HG02759 (cell line): ENCODE data around the gene ACVRL1.

Experiments
- ATAC-seq: cut with Tn5 transposase; IDR thresholded peaks from one replicate; pipeline ENCODE4 v1.9.1; 2021; ENCODE audit warnings: mild to moderate bottlenecking, moderate library complexity; ENCODE audit not compliant: unreplicated experiment

The ACVRL1 gene

DNA sequence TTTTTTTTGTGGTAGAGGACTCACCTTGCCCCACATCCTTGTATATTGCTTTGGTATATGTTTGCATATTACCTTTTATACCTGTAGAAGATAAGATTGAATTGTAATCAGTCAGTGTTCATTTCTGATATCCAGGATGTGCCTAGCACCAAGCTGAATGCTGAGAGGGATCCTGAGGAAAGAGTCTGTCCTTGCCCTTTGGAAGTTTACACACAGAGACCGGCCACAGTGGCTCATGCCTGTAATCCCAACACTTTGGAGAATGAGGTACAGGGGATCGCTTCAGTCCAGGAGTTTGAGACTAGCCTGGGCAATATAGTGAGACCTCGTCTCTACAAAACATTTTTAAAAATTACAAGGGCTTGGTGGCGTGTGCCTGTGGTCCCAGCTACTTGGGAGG, 52.6 kb downstream of the ACVRL1 start:
- ATAC-seq, result no peak

DNA sequence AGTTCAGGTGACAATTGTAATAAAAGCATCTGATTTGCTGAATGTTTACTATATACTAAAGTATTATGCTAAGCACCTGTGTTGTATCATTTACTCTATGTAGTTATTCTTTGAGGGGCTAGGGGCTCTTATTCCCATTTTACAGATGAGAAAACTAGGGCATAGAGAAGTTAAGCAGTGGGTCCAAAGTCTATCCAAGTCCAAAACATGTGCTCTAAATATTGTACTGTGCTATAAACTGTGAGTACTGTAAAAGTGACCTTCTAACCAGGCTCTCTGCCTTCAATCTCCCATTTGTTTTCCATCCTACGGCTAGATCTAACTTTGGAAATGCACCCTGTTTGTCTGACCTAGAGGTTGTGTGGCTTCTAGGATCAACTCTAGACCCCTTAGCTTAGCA, 53.2 kb downstream of the ACVRL1 start:
- no peak for ATAC-seq

DNA sequence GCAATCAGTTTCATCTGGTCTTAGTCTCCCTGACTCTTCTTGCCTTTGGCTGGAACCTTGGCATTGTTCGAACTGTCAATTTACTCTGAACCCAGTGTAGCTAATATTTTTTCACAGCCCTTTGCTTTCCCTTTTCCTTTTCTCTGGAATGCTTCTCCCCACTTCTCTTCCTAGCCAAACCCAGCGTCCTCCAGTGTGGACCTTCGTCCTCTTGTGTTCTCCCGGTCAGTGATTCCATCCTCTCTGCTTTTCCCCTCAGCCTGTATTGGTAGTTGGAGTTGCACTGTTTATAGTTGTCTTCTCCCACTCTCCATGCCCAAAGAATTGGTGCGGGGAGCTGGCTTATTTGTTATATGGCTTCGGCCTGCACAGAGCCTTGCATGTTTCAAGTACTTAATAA, 53.6 kb downstream of the ACVRL1 start:
- no peak for ATAC-seq

DNA sequence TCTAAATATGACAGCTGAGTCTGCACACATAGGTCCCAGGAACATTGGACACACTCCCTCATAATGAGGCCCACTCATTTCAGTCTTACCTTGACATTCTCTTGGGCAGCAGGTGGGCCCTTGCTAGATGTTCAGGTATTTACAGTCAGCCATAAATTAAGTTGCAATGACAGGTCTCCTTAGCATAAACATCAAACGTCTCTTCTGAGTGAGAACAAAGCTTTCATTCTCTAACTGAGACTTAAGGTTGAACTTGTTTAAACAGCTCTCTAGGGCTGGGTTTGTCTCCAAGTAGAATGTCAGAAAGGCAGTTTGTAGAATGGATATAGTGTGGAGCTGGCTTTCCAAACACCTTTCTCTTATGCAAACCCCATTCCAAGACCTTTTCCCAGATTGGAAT, 54.5 kb downstream of the ACVRL1 start:
- ATAC-seq, result no peak

DNA sequence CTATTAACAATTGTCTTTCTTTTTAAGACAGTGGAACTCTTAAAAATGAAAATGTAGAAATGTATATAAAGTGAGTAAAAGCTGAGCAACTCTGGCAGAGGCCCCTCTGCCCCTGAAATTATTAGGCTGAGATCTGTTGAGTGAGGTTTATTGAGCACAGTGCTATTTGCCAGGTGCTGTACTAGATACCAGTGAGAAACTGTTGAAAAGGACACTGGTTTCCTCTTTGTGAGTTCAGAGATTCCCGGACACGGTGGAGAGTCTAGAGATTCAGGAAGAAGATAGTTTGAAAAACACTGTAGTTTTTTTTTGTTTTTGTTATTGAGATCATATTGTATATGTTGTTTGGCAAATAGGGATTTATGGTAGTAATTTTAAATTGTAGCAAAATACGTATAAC, 55.4 kb downstream of the ACVRL1 start:
- ATAC-seq, result no peak

DNA sequence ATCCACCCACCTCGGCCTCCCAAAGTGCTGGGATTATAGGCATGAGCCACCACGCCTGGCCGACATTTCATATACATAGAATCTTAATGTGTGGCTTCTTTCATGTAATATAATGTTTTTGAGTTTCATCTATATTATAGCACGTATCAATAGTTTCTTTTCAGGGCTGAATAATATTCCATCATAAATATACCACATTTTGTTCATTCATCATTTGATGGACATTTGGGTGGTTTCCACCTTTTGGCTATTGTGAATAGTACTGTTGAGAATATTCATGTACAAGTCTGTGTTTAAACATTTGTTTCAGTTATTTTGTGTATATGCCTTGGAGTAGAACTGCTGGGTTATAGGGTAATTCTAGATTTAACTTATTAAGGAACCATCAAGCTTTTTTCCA, 56.2 kb downstream of the ACVRL1 start:
- no peak for ATAC-seq

DNA sequence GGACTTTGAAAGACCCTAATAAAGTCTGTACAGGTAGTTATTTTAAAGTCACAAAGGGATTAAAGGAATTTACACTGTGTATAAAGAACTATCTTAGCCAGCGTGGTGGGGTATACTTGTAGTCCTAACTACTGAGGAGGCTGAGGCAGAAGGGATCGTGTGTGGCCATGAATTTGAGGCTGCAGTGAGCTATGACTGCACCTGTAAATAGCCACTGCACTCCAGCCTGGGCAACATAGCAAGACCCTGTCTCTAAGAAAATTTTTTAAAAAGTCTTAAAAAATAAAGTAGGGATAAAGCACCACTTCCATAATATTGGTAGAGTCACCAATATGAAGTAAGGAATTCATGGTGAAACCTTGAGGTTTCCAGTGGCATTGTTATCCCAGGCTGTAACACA, 62.3 kb downstream of the ACVRL1 start:
- no peak for ATAC-seq

DNA sequence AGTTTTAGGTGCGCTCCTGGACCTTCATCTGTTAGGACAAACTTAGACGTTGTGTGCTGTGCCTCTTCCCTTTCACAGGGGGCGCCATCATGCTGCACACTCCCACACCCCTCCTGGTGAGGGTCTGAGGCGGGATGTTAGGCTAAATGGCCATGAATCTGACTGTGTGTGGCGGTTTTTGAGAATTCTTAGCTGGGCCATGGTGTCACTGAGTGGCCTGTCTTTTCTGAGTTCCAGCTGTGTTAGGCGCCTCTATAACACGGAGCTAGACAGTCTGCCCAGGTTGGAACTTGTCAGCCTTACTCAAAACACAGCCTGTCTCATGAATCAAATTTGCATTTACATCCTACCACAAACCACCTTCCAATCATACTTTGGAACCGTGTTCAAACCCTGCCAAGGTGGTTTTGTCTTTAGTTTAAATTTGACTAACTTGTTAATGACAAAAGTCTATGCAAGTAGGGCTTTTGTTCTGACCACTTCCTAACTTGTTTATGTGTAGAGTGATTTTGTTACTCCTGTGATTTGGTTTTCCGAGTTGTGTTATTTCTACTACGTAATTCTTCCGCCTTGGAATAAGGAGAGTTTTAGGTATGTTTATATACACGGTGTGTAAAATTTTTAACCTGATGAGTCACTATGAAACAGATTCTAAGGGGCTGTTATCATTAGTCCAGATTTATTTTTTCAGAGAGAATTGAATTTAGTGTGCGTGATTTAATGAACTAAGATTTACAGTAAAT, 63.8 kb downstream of the ACVRL1 start:
- ATAC-seq, result peak; percentile 92

DNA sequence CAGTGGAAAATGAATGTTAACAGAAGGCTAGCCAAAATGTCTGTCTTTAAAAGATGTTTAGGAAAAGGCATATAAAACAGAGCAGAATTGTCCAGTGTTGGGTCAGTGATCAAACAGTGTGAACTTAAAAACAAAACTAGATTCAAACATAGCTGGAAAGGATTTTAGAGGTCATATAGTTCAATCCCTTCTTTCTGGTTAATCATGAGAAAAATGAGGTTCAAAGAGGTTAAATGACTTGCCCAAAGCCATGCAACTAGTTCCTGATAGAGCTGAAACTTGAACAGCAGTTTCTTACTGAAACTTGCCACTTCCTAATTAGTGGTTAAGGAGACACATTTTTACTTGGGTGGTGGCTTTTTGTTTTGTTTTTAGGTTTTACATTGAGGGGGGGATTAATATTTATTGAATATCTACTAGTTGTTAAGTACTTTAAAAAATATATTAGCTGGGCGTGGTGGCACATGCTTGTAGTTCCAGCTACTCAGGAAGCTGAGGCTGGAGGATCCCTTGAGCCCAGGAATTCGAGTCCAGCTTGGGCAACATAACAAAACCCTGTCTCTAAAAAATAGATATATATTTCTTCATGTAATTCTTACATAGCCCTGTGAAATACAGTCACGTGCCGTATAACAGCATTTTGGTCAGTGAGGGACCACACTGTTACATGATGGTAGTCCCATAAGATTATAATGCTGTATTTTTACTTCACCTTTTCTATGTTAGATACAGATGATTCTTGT, 64.5 kb downstream of the ACVRL1 start:
- ATAC-seq, result no peak

DNA sequence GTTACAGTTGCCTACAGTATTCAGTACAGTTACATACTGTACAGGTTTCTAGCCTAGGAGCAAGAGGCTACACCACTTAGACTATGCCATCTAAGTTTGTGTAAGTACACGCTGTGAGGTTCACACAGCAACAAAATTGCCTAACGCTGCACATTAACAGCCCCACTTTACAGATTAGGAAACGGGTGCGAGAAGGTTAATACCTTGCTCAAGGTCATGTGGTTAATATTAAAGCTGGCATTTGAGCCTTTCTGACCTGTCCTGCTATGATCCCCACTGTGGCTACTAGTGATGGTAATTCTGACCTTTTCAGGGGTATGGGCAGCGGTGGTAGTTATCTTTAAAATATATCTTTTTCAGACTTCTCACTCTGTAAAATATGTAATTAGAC, 65.1 kb downstream of the ACVRL1 start:
- no peak for ATAC-seq

DNA sequence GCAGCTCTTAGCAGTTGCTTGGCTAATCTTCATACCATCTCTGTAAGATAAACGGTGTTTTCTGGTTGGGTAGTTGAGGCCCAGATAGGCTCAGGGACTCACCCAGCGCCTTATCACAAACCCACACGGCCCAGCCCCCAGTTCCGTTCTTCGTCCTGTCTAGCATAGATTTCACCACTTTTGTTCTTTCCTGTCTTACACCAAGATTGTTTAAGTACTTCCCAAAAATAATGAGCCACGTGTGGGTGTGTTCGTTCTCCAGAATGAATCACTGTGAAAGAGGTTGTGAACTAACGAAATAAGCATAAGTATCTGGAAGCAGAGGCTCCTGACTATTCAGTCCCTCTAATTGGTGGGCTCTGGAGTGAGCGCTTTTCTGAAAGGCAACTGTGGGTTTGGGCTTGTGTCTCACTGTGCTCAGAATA, 65.6 kb downstream of the ACVRL1 start:
- no peak for ATAC-seq
